ACC112 (cell line): Measurements from ENCODE around the gene RITA1.

Experiments used
- H2AFZ ChIP-seq: fragments of 200-600 bp; sonication (generic); one replicate; pipeline ENCODE4 v1.6.0; 2017; ENCODE audit warnings: antibody characterized with exemption, low read length; ENCODE audit not compliant: unreplicated experiment
- H3K27ac ChIP-seq: fragments of 200-600 bp; sonication (generic); 2 replicates; pipeline ENCODE4 v1.5.1; 2014; ENCODE audit warnings: low read depth, mild to moderate bottlenecking, antibody characterized with exemption, low read length, moderate library complexity
- H3K27me3 ChIP-seq: fragments of 200-600 bp; sonication (generic); 2 replicates; pipeline ENCODE4 v1.6.1; 2014; ENCODE audit warnings: mild to moderate bottlenecking, antibody characterized with exemption, low read length, moderate library complexity, mixed read lengths; ENCODE audit not compliant: insufficient read depth
- H3K36me3 ChIP-seq: fragments of 200-600 bp; sonication (generic); 2 replicates; pipeline ENCODE4 v1.6.1; 2016; ENCODE audit warnings: mild to moderate bottlenecking, antibody characterized with exemption, low read length, moderate library complexity, mixed read lengths; ENCODE audit not compliant: insufficient read depth
- H3K4me1 ChIP-seq: fragments of 200-600 bp; sonication (generic); one replicate; pipeline ENCODE4 v1.6.1; 2016; ENCODE audit warnings: low read length, mixed read lengths; ENCODE audit not compliant: insufficient read depth, unreplicated experiment, control insufficient read depth
- H3K4me3 ChIP-seq: fragments of 200-600 bp; sonication (generic); 2 replicates; pipeline ENCODE4 v1.5.1; 2014; ENCODE audit warnings: mild to moderate bottlenecking, low read depth, low read length
- H3K79me2 ChIP-seq: fragments of 200-600 bp; sonication (generic); one replicate; pipeline ENCODE4 v1.6.0; 2016; ENCODE audit warnings: low read length; ENCODE audit not compliant: control insufficient read depth, unreplicated experiment, insufficient read depth

The RITA1 gene

DNA sequence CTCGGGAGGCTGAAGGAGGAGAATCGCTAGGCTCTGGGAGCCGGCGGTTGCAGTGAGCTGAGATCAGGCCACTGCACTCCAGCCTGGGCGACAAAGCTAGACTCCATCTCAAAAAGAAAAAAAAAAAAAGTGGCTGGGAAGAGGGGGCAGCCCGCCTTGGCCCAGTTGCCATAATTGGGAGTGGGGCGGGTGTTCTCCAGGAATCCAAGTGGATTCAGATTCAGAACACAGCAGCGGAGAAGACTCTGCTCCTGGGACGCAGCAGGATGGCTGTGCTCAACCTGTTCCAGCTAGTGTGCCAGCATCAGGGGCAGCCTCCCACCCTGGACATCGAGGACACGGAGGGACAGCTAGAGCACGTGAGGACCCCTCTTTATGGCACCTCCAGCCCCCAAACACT lies 30.5 kb upstream of the RITA1 start:
- Histone ChIP-seq H3K4me3 (no peak overlapping the region), H3K36me3 (peaks cover 2% of the 10 kb centered on the region; the same call in 1 of the 2 replicates), H3K79me2 (no peaks in the 10 kb centered on the region), H3K4me1 (peaks cover 4% of the 10 kb centered on the region), H3K27ac (no peak overlapping the region), H3K27me3 (peaks cover 33% of the 10 kb centered on the region), H2AFZ (no peak overlapping the region)

DNA sequence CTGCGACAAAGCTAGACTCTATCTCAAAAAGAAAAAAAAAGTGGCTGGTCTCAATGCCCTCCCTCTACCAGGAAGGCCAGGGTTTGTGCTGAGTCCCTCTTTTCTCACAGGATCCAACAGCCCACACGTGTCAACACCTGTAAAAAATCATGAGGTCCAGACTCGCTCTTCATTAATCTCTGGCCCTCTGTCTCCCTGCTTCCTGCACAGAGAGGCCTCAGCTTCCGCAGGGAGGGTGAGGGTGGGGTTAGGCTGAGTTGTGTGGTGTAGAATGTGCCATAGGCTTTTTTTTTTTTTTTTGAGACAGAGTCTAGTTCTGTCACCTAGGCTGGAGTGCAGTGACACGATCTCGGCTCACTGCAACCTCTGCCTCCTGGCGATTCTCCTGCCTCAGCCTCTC lies 29.9 kb upstream of the RITA1 start:
- H3K36me3 ChIP-seq = peaks cover 4% of the 10 kb centered on the region; the same call in 1 of the 2 replicates
- no peak overlapping the region for H3K27ac ChIP-seq
- H3K27me3 ChIP-seq = peaks cover 33% of the 10 kb centered on the region
- no peak overlapping the region for H2AFZ ChIP-seq
- H3K4me3 ChIP-seq = no peak overlapping the region
- no peaks in the 10 kb centered on the region for H3K4me1 ChIP-seq
- no peaks in the 10 kb centered on the region for H3K79me2 ChIP-seq

DNA sequence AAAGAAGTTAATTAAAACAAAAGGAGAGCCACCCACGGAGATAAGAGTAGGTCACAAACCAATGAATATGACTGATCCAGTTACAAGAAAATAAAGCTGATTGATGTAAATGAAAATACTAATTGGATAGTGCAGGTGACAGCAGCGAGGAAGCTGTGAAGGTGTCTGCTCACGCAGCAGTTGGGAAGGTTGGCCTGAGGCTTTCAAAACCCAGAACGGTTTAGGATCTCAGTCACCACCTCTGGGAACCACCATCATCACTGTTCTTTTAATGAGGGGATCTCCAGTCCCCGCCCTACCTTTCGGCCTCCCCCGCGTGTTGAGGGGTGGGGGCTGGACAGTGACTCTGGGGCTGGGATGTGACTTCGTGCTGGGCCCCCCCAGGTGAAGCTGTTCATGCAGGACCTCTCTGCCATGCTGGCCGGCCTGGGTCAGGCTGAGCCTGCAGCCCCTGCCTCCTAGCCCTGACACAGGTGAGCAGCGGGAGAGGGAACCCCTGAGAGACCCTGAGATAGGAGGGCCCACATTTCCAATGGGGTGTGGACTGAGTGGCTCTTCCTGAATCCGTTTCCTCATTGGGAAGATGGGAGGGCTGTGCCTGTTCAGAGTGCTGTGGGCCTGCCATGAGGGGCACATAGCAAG lies 28.2 kb upstream of the RITA1 start:
- Histone ChIP-seq H3K27me3 (peaks cover 27% of the 10 kb centered on the region), H3K27ac (no peak overlapping the region), H3K36me3 (peaks cover 4% of the 10 kb centered on the region; the same call in 1 of the 2 replicates), H3K79me2 (no peaks in the 10 kb centered on the region), H3K4me3 (no peak overlapping the region), H3K4me1 (peaks cover 5% of the 10 kb centered on the region), H2AFZ (no peak overlapping the region)

GRCh38 chr12:113158439-113159203 lies 26.9 kb upstream of the RITA1 start:
- Histone ChIP-seq H3K4me1 (peaks cover 11% of the 10 kb centered on the region), H3K36me3 (peaks cover 8% of the 10 kb centered on the region; the same call in 1 of the 2 replicates), H3K4me3 (no peak overlapping the region), H3K79me2 (no peaks in the 10 kb centered on the region), H3K27ac (no peak overlapping the region), H3K27me3 (peaks cover 21% of the 10 kb centered on the region), H2AFZ (no peak overlapping the region)

DNA sequence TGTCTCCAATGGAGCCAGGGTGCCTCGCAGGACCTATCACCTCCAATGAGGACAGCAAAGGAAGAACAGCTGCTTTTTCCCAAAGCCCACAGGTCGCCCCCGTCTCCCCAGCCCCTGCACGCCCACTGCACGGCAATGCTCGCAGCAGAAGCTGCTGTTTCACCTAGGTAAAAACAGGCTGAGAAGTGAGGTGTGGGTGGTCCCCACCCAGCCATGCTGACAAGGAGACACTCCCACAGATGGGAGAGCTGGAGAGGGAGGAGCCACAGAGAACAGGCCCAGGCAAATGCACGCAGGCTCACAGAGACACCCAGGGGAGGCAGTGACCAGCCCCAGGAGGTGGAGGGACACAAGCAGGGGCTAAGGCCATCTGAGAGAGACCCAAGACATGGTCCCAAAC lies 25.6 kb upstream of the RITA1 start:
- Histone ChIP-seq H3K4me1 (peaks cover 11% of the 10 kb centered on the region), H3K27ac (no peak overlapping the region), H3K27me3 (peaks cover 8% of the 10 kb centered on the region), H3K79me2 (no peaks in the 10 kb centered on the region), H2AFZ (no peak overlapping the region), H3K36me3 (peaks cover 14% of the 10 kb centered on the region; the same call in 1 of the 2 replicates), H3K4me3 (no peak overlapping the region)

DNA sequence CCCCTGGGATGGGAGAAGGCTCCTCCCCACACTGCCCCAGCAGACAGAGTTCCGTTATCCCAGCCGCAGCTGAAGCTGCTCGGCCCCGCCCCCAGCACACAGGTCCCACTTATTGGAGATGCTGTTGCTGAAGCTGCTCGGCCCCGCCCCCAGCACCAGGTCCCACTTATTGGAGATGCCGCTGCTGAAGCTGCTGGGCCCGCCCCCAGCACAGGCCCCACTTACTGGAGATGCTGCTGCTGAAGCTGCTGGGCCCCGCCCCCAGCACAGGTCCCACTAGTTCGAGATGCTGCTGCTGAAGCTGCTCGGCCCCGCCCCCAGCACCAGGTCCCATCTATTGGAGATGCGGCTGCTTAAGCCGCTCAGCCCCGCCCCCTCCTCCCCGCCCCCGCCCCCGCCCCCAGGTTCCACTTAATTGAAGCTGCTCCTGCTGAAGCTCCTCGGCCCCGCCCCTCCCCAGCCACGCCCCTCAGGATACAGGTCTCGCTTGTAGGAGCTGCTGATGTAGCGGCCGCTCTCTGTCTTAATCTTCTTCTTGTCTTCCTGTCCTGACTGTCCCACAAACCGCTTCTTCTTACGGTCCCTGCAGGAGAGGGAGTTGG lies 24.0 kb upstream of the RITA1 start:
- Histone ChIP-seq H3K4me3 (no peak overlapping the region), H3K27me3 (no peaks in the 10 kb centered on the region), H3K36me3 (peaks cover 21% of the 10 kb centered on the region; the same call in 1 of the 2 replicates), H2AFZ (no peak overlapping the region), H3K79me2 (no peaks in the 10 kb centered on the region), H3K27ac (no peak overlapping the region), H3K4me1 (peaks cover 16% of the 10 kb centered on the region)

DNA sequence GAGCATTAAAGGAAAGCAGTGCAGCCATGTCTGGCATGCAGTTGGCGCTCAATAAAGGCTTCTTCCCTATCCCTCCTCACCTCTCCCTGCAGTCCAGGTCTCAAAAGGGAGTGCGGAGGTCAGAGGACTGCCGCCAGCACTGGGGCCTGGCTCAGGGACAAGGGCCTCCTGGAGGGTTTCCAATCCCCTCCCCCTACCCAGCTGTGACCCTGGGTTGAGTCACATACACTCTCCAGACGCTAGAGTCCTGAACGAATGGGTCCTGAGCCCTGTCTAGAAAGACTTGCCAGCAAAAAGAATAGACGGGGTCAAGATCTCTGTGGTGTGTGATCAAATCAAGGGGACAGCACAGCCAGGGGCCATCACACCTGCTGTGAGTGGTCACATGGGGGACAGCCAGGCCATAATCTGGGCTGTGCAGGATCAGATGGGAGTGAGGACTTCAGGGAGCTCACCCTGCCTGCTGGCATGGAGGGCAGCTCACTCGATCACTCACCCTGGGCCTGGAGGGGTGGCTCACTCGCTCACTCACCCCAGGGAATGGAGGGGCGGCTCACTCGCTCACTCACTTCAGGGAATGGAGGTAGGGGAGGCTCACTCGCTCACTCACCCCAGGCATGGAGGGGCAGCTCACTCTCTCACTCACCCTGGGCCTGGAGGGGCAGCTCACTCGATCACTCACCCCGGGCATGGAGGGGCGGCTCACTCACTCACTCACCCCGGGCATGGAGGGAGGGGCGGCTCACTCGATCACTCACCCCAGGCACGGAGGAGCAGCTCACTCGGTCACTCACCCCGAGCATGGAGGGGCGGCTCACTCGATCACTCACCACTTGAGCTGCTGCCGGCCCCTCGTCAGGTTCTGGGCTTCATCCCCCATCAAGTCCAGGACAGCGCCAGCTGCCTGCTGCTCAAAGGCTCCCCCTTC lies 23.2 kb upstream of the RITA1 start:
- no peaks in the 10 kb centered on the region for H3K27me3 ChIP-seq
- H3K4me1 ChIP-seq = peaks cover 16% of the 10 kb centered on the region
- H3K36me3 ChIP-seq = peaks cover 26% of the 10 kb centered on the region; the same call in 1 of the 2 replicates
- H3K79me2 ChIP-seq = no peaks in the 10 kb centered on the region
- H3K4me3 ChIP-seq = no peak overlapping the region
- H2AFZ ChIP-seq = no peak overlapping the region
- H3K27ac ChIP-seq = no peak overlapping the region

GRCh38 chr12:113163030-113163360 lies 22.5 kb upstream of the RITA1 start:
- Histone ChIP-seq H3K4me3 (no peak overlapping the region), H3K36me3 (peaks cover 26% of the 10 kb centered on the region; the same call in 1 of the 2 replicates), H2AFZ (no peak overlapping the region), H3K79me2 (no peaks in the 10 kb centered on the region), H3K27me3 (no peaks in the 10 kb centered on the region), H3K27ac (no peak overlapping the region), H3K4me1 (peaks cover 16% of the 10 kb centered on the region)

GRCh38 chr12:113164014-113164413 lies 21.5 kb upstream of the RITA1 start:
- no peak overlapping the region for H3K4me3 ChIP-seq
- H2AFZ ChIP-seq = no peak overlapping the region
- no peaks in the 10 kb centered on the region for H3K79me2 ChIP-seq
- peaks cover 16% of the 10 kb centered on the region for H3K4me1 ChIP-seq
- no peaks in the 10 kb centered on the region for H3K27me3 ChIP-seq
- peaks cover 26% of the 10 kb centered on the region; the same call in 1 of the 2 replicates for H3K36me3 ChIP-seq
- H3K27ac ChIP-seq = no peak overlapping the region
